Large intestine (tissue), 3 donors: ENCODE data around the gene NFKBIZ. TPM values are rescaled to one million over a fixed set of nuclear protein-coding genes. Genes with fewer than 3 reads are reported as not detected.
"Not testable (repeated sequence)": the region's sequence is repeated elsewhere in the genome, so short reads cannot be mapped to it uniquely, and the experiment has no call there.

Experiments
- DNase-seq, 2 donors: peaks; one replicate each; pipeline versions ENCODE4 v3.0.0 to v3.0.0-alpha.2; 2013
- H3K27ac ChIP-seq: one replicate; pipeline ENCODE4 v1.5.1; 2013; ENCODE audit warnings: low read length
- H3K27me3 ChIP-seq: 2 replicates; pipeline ENCODE4 v1.6.1; 2013; ENCODE audit warnings: low read length; ENCODE audit not compliant: control insufficient read depth, insufficient read depth
- H3K36me3 ChIP-seq: 2 replicates; pipeline ENCODE4 v1.6.1; 2013; ENCODE audit warnings: low read length; ENCODE audit not compliant: control insufficient read depth, insufficient read depth
- H3K4me1 ChIP-seq: one replicate; pipeline ENCODE4 v1.6.1; 2013; ENCODE audit warnings: low read length; ENCODE audit not compliant: control insufficient read depth, insufficient read depth
- H3K4me3 ChIP-seq: one replicate; pipeline ENCODE4 v1.5.1; 2013; ENCODE audit warnings: low read length
- H3K9me3 ChIP-seq: one replicate; pipeline ENCODE4 v1.6.1; 2013; ENCODE audit warnings: mild to moderate bottlenecking, low read depth, low read length, moderate library complexity; ENCODE audit not compliant: control insufficient read depth
- WGBS: methylation state at CpG from one replicate; pipeline ENCODE4 v1.1.5; 2013; ENCODE audit warnings: low lambda C conversion rate; ENCODE audit not compliant: insufficient coverage; 5-methylcytosine and 5-hydroxymethylcytosine counted together
- polyA plus RNA-seq: library from polyadenylated mRNA; unstranded; fragments of 120-200 nt; gene quantifications from one replicate; pipeline ENCODE4 v1.2.1, GENCODE V29; 2013

NFKBIZ gene
- polyA plus RNA-seq, 1 donor, result 299 TPM

GRCh38 chr3:101859882-101860448, 10.7 kb downstream of the NFKBIZ start:
- DNase-seq, result no peak
- Histone ChIP-seq H3K36me3 (peaks cover 51% of the 10 kb centered on the region), H3K4me3 (no peak overlapping the region), H3K27ac (peak overlapping the region; percentile 74), H3K9me3 (no peaks in the 10 kb centered on the region), H3K27me3 (no peaks in the 10 kb centered on the region), H3K4me1 (peaks cover 22% of the 10 kb centered on the region)
- no CpG with 5 or more reads among the region's 5 CpGs for WGBS

GRCh38 chr3:101861212-101861788, 12.0 kb downstream of the NFKBIZ start:
- H3K27me3 ChIP-seq, result no peaks in the 10 kb centered on the region
- H3K4me1 ChIP-seq, result peaks cover 18% of the 10 kb centered on the region
- H3K9me3 ChIP-seq, result no peaks in the 10 kb centered on the region
- DNase-seq, result peak in 1 of 2 donors; percentile 37
- WGBS, result 100% methylated on average over 1 of the region's 3 CpGs
- no peak overlapping the region for H3K4me3 ChIP-seq
- peak overlapping the region; percentile 69 for H3K27ac ChIP-seq
- peaks cover 39% of the 10 kb centered on the region for H3K36me3 ChIP-seq

- H3K4me3 ChIP-seq, result no peak overlapping the region
- peak overlapping the region; percentile 69 for H3K27ac ChIP-seq
- H3K27me3 ChIP-seq, result no peaks in the 10 kb centered on the region
- WGBS, result no CpG with 5 or more reads among the region's 5 CpGs
- H3K4me1 ChIP-seq, result peaks cover 17% of the 10 kb centered on the region
- peaks cover 34% of the 10 kb centered on the region for H3K36me3 ChIP-seq
- DNase-seq, result peak in 1 of 2 donors; percentile 49
- no peaks in the 10 kb centered on the region for H3K9me3 ChIP-seq
Observed at GRCh38 chr3:101861789-101862415, 12.6 kb downstream of the NFKBIZ start.

- no peaks in the 10 kb centered on the region for H3K27me3 ChIP-seq
- peaks cover 16% of the 10 kb centered on the region for H3K4me1 ChIP-seq
- H3K36me3 ChIP-seq, result peaks cover 27% of the 10 kb centered on the region
- WGBS, result 69% methylated on average over 2 of the region's 3 CpGs
- H3K4me3 ChIP-seq, result no peak overlapping the region
- DNase-seq, result peak in 1 of 2 donors; percentile 59
- peak overlapping the region; percentile 69 for H3K27ac ChIP-seq
- H3K9me3 ChIP-seq, result no peaks in the 10 kb centered on the region
Observed at GRCh38 chr3:101862416-101863165, 13.3 kb downstream of the NFKBIZ start.

GRCh38 chr3:101864926-101865325, 15.6 kb downstream of the NFKBIZ start:
- 80% methylated on average over 1 of the region's 7 CpGs for WGBS
- not testable (repeated sequence) for H3K9me3 ChIP-seq
- H3K36me3 ChIP-seq, result peaks cover 12% of the 10 kb centered on the region

GRCh38 chr3:101865751-101866509, 16.6 kb downstream of the NFKBIZ start:
- Histone ChIP-seq H3K27ac (peak overlapping the region; percentile 47), H3K4me1 (peaks cover 25% of the 10 kb centered on the region), H3K9me3 (peaks cover 4% of the 10 kb centered on the region), H3K4me3 (no peak overlapping the region), H3K27me3 (no peaks in the 10 kb centered on the region), H3K36me3 (peaks cover 6% of the 10 kb centered on the region)
- WGBS, result 80% methylated on average over 1 of the region's 5 CpGs
- DNase-seq, result peak in 1 of 2 donors; percentile 44

More at GRCh38 chr3:101864926-101865325, 15.6 kb downstream of the NFKBIZ start:
- not testable (repeated sequence) for DNase-seq, H3K4me3 ChIP-seq, H3K27me3 ChIP-seq
- H3K27ac ChIP-seq, result peak overlapping the region; percentile 47
- peaks cover 25% of the 10 kb centered on the region for H3K4me1 ChIP-seq

- Histone ChIP-seq H3K27me3 (no peaks in the 10 kb centered on the region), H3K36me3 (no peaks in the 10 kb centered on the region), H3K4me1 (peaks cover 25% of the 10 kb centered on the region), H3K4me3 (no peak overlapping the region), H3K27ac (peak overlapping the region; percentile 80), H3K9me3 (peaks cover 4% of the 10 kb centered on the region)
- no peak for DNase-seq
Observed at GRCh38 chr3:101867511-101867910, 18.2 kb downstream of the NFKBIZ start.

GRCh38 chr3:101867996-101868395, 18.7 kb downstream of the NFKBIZ start:
- H3K4me3 ChIP-seq, result no peak overlapping the region
- no peak for DNase-seq
- H3K36me3 ChIP-seq, result no peaks in the 10 kb centered on the region
- peak overlapping the region; percentile 80 for H3K27ac ChIP-seq
- WGBS, result 100% methylated on average over 1 of the region's 2 CpGs
- peaks cover 4% of the 10 kb centered on the region for H3K9me3 ChIP-seq
- peaks cover 25% of the 10 kb centered on the region for H3K4me1 ChIP-seq
- no peaks in the 10 kb centered on the region for H3K27me3 ChIP-seq

- no peaks in the 10 kb centered on the region for H3K27me3 ChIP-seq
Observed at GRCh38 chr3:101868534-101869464, 19.5 kb downstream of the NFKBIZ start.

More at GRCh38 chr3:101868534-101869464, 19.5 kb downstream of the NFKBIZ start:
- H3K36me3 ChIP-seq, result no peaks in the 10 kb centered on the region
- WGBS, result no CpG with 5 or more reads among the region's 12 CpGs
- DNase-seq, result peak; percentile 82 to 88
- peaks cover 22% of the 10 kb centered on the region for H3K4me1 ChIP-seq
- peak overlapping the region; percentile 80 for H3K27ac ChIP-seq
- peaks cover 4% of the 10 kb centered on the region for H3K9me3 ChIP-seq
- no peak overlapping the region for H3K4me3 ChIP-seq
